OCI-LY7 (cell line): ENCODE measurements around the gene LGI2. TPM values are rescaled to one million over a fixed set of nuclear protein-coding genes. Genes with fewer than 3 reads are reported as not detected.

Experiments used
- BruUV-seq: library from RNA; stranded (reverse); fragments of 400-500 nt; replicated peaks from 2 replicates; lab custom pipeline; 2021; lab: Mats Ljungman, UMichigan
- CTCF ChIA-PET: fragments of 300-600 bp; sonication (Branson Sonifier 250); formaldehyde crosslinking; loops from one replicate; lab custom pipeline; 2022; ENCODE audit warnings: antibody characterized with exemption; ENCODE audit not compliant: unreplicated experiment; lab: Charles Lee
- POLR2A ChIA-PET: fragments of 300-600 bp; sonication (Branson Sonifier 250); formaldehyde crosslinking; loops from one replicate; lab custom pipeline; 2022; ENCODE audit warnings: antibody characterized with exemption; lab: Charles Lee
- DNase-seq: peaks from one replicate; pipeline ENCODE4 v3.0.0-alpha.2; 2015; ENCODE audit warnings: low spot score
- H2AFZ ChIP-seq: fragments of 200-600 bp; sonication (generic), shearing (Covaris generic); 2 replicates; pipeline ENCODE4 v1.6.1; 2014; ENCODE audit warnings: mild to moderate bottlenecking, antibody characterized with exemption, low read length, moderate library complexity
- H3K27ac ChIP-seq: fragments of 200-600 bp; sonication (generic); 2 replicates; pipeline ENCODE4 v1.5.1; 2014; ENCODE audit warnings: mixed run types, low read depth, mild to moderate bottlenecking, moderate library complexity, low read length, inconsistent platforms; ENCODE audit not compliant: poor library complexity, severe bottlenecking
- H3K36me3 ChIP-seq: fragments of 200-600 bp; sonication (generic); 2 replicates; pipeline ENCODE4 v1.6.1; 2014; ENCODE audit warnings: mild to moderate bottlenecking, antibody characterized with exemption, low read length, moderate library complexity, mixed read lengths; ENCODE audit not compliant: insufficient read depth
- H3K4me1 ChIP-seq: fragments of 200-600 bp; sonication (generic); 2 replicates; pipeline ENCODE4 v1.5.1; 2014; ENCODE audit warnings: mild to moderate bottlenecking, low read length; ENCODE audit not compliant: insufficient read depth, poor library complexity, severe bottlenecking
- H3K4me2 ChIP-seq: fragments of 200-600 bp; sonication (generic); 2 replicates; pipeline ENCODE4 v1.6.1; 2014; ENCODE audit warnings: mild to moderate bottlenecking, low read length
- H3K4me3 ChIP-seq: fragments of 200-600 bp; sonication (generic); 2 replicates; pipeline ENCODE4 v1.5.1; 2014; ENCODE audit warnings: mild to moderate bottlenecking, low read depth, low read length; ENCODE audit not compliant: poor library complexity, severe bottlenecking
- H3K79me2 ChIP-seq: fragments of 200-600 bp; sonication (generic); 2 replicates; pipeline ENCODE4 v1.6.1; 2016; ENCODE audit warnings: low read depth, mild to moderate bottlenecking, low read length, moderate library complexity, mixed read lengths; ENCODE audit not compliant: insufficient read depth
- H3K9me2 ChIP-seq: fragments of 200-600 bp; sonication (generic); 2 replicates; pipeline ENCODE4 v1.6.1; 2016; ENCODE audit warnings: mild to moderate bottlenecking, low read length, mixed read lengths; ENCODE audit not compliant: insufficient read depth
- H3K9me3 ChIP-seq: fragments of 200-600 bp; sonication (generic); 2 replicates; pipeline ENCODE4 v1.6.1; 2014; ENCODE audit warnings: mild to moderate bottlenecking, mixed run types, low read length, mixed read lengths
- H4K20me1 ChIP-seq: fragments of 200-600 bp; sonication (generic); 2 replicates; pipeline ENCODE4 v1.6.1; 2014; ENCODE audit warnings: mild to moderate bottlenecking, antibody characterized with exemption, low read length, moderate library complexity, mixed read lengths; ENCODE audit not compliant: insufficient read depth
- CTCF ChIP-seq: fragments of 200-600 bp; sonication (generic); conservative IDR thresholded peaks from 2 replicates; pipeline ENCODE4 v1.5.1; 2014; ENCODE audit warnings: mild to moderate bottlenecking, antibody characterized with exemption, low read length, moderate library complexity, mixed read lengths
- EZH2phosphoT487 ChIP-seq: fragments of 200-600 bp; sonication (generic); IDR thresholded peaks from 2 replicates; pipeline ENCODE4 v1.6.1; 2018; ENCODE audit warnings: low read depth, borderline replicate concordance, mild to moderate bottlenecking, mixed run types, antibody characterized with exemption, low read length, moderate library complexity, mixed read lengths
- intact Hi-C: fragments of 100-400 bp; cut with micrococcal nuclease; formaldehyde crosslinking; loops from one replicate; pipeline ENCODE4 v1.10.0; 2022; ENCODE audit not compliant: unreplicated experiment
- total RNA-seq, 2 experiments: library from RNA; depleted of rRNA in 1 of 2; stranded (reverse); fragments of >200 nt in 1 of 2; shearing (Covaris generic) in 1 of 2; gene quantifications; 2 replicates each; pipeline ENCODE4 v1.2.3, GENCODE V29; 2014 to 2022

LGI2 gene
- total RNA-seq, 2 experiments from 2014 or later, result not detected

- no peaks in the 10 kb centered on the region for H3K36me3 ChIP-seq
- no peak overlapping the region for H3K4me3 ChIP-seq
- no peak overlapping the region for H3K27ac ChIP-seq
- ChIA-PET POLR2A (no interaction called here), CTCF (no interaction called here)
- TF ChIP-seq CTCF (peak; percentile 32; the same call in 1 of the 2 replicates), EZH2phosphoT487 (no peak)
- H3K79me2 ChIP-seq, result no peaks in the 10 kb centered on the region
- no peak overlapping the region for H2AFZ ChIP-seq
- no peaks in the 10 kb centered on the region for H3K9me2 ChIP-seq
- no TSS peak for BruUV-seq
- no peak overlapping the region for H3K4me2 ChIP-seq
- H3K9me3 ChIP-seq, result no peaks in the 10 kb centered on the region
- DNase-seq, result no peak
- H3K4me1 ChIP-seq, result no peaks in the 10 kb centered on the region
- no peaks in the 10 kb centered on the region for H4K20me1 ChIP-seq
- intact Hi-C loops, result loop anchor here (10.0 kb wide), 2 partner anchors 156 to 504 kb away; no protein-coding TSS in a partner anchor
These were observed 42.0 kb downstream of the LGI2 start for GRCh38 chr4:24988776-24989175.

GRCh38 chr4:24984602-24985532 is 45.9 kb downstream of the LGI2 start:
- ChIA-PET POLR2A (no interaction called here), CTCF (interaction anchor here (0.5 kb wide), 1 partner anchor 235 kb away, joined by 3 read pairs; no protein-coding TSS in a partner anchor)
- no peak overlapping the region for H3K4me3 ChIP-seq
- no peaks in the 10 kb centered on the region for H3K36me3 ChIP-seq
- no peaks in the 10 kb centered on the region for H3K4me1 ChIP-seq
- no peaks in the 10 kb centered on the region for H4K20me1 ChIP-seq
- no peak for DNase-seq
- no TSS peak for BruUV-seq
- no peak overlapping the region for H3K27ac ChIP-seq
- H3K4me2 ChIP-seq, result no peak overlapping the region
- H3K9me3 ChIP-seq, result no peaks in the 10 kb centered on the region
- no peak for TF ChIP-seq CTCF
- no peak for TF ChIP-seq EZH2phosphoT487
- no peak overlapping the region for H2AFZ ChIP-seq
- H3K79me2 ChIP-seq, result no peaks in the 10 kb centered on the region
- H3K9me2 ChIP-seq, result no peaks in the 10 kb centered on the region
- intact Hi-C loops, result loop anchor here (10.0 kb wide), 2 partner anchors 160 to 500 kb away; no protein-coding TSS in a partner anchor
